ENCODE data around the gene LRSAM1. TPM values are rescaled to one million over a fixed set of nuclear protein-coding genes. Genes with fewer than 3 reads are reported as not detected.

Gene LRSAM1
- total RNA-seq, 1 donor from 2014 or later, result 19.8 TPM

DNA sequence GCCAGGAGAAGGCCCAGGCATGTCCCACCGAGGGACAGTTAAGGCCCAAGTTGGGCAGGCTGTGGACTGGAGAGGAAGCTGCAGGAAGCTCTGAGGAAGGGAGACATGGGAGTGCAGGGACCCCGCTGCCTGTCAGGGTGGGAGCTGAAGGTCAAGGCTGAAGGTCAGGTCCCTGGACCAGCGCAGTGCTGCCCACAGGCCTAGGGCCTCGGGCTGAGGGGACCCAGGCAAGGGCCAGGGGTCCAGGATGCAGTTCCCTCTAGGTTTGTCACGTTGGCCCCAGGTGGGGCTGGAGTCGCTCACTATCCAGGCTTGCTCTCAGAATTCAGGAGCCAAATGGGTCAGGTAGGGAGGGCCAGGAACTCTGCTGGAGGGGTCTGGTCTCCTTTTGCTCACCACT lies 84.1 kb downstream of the LRSAM1 start:
- no peak for DNase-seq (ENCODE audit: low read depth)

GRCh38 chr9:127535834-127536233 lies 84.5 kb downstream of the LRSAM1 start:
- DNase-seq (ENCODE audit: low read depth), result no peak

GRCh38 chr9:127536499-127536898 lies 85.2 kb downstream of the LRSAM1 start:
- no peak for DNase-seq (ENCODE audit: low read depth)

DNA sequence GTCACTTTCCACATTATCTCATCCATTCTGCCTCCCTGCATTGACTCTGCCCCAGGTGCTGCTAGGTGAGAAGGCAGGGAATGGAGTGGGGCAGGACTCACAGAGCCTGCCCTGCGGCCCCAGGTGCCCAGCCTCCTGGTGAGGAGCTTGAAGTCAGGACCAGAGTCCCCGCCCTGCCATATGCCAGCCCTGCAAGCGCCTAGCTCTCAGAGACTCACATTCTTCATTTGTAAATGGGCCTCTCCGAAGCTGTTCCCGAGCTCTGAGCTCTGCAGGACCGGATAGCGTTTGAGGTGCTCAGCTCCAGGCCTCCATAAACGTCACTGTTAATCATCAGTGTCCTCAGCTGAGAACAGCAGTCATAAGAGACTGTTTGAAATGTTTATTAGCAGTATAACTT lies 85.7 kb downstream of the LRSAM1 start:
- no peak for DNase-seq (ENCODE audit: low read depth)

- DNase-seq (ENCODE audit: low read depth), result no peak
Observed at GRCh38 chr9:127537792-127538191, 86.5 kb downstream of the LRSAM1 start.

DNA sequence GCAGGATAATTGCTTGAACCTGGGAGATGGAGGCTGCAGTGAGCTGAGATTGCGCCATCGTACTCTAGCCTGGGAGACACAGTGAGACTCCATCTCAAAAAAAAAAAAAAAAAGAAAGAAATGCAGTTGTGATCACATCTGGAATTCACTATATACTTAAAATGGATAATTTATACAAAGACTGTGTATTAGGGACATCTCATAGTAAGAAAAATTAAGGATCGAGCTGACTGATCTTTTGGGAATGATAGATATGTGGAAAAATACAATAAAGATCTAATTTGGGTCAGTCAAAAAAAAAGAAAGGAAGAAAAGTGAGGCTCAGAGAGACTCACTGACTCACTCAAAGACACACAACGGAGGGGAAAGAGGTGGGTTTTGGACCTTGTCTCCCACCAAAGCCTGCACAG lies 87.5 kb downstream of the LRSAM1 start:
- no peak for DNase-seq (ENCODE audit: low read depth)

DNA sequence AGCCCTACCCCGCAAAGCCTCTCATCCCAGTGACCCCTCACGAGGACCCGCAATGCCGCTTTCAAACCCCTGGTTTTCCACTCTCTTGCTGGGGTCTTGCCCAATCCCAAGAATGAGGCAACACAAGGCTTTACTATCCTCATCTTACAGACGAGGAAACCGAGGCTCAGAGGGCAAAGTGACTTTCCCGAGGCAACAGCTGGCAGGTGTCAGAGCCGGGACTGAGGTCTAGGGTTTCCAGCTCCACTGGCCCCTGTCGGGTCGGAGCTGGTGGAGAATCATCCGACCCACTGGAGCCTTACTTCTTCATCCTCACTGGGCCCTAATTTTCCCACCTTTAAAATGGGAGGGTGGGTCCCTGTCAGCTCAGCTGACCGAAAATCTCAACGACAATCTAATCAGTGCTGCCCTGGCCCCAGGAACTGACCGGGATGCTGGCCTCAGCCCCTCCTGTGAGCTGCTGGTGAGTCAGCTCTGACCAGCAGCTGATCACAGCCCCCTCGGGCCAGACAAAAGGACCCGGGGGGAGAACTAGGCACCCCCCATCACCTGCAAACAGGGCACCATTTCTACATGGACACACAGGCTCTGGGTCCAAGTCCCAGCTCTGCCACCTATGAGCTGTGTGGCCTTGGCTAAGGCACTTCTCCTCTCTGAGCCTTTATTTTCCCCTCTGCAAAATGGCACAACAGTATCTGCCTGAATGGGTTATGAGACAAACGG lies 88.1 kb downstream of the LRSAM1 start:
- no peak for DNase-seq (ENCODE audit: low read depth)

GRCh38 chr9:127539982-127540663 lies 88.8 kb downstream of the LRSAM1 start:
- no peak for DNase-seq (ENCODE audit: low read depth)

DNA sequence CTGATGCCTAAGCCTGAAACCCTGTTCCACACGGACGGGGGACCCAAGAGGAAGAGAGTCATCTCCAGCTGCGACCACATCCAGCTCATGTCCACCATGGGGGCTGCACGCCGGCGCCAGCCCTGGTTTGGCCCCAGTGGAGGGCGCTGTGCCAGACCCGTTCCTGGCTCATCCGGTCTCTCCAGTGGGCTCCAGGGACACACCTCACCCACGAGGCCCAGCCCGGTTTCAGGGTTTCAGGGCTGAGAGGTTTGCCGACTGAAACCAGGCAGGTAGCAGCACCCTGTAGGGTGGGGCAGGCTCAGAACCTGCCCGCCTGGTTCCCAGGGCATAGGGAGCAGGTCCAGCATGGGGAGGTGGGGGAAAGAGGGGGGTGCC lies 89.3 kb downstream of the LRSAM1 start:
- DNase-seq (ENCODE audit: low read depth), result no peak

DNA sequence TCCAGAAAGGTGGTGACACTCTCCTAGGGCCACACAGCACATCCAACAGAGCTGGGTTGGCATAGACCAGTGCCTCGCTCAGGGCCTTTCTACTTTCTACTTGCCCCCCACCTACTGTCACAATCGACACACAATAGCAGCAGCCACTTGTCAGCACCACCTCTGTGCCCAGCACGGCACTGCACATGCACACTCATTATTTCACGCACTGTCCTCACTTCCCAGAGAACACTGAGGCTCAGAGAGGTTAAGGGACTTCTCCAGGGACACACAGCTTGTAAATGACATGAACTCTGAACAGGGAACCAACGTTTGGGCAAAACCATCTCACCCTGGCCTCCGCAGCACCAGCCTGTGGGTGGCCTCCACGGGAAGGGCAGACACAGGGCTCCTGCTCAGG lies 89.9 kb downstream of the LRSAM1 start:
- DNase-seq (ENCODE audit: low read depth), result no peak

DNA sequence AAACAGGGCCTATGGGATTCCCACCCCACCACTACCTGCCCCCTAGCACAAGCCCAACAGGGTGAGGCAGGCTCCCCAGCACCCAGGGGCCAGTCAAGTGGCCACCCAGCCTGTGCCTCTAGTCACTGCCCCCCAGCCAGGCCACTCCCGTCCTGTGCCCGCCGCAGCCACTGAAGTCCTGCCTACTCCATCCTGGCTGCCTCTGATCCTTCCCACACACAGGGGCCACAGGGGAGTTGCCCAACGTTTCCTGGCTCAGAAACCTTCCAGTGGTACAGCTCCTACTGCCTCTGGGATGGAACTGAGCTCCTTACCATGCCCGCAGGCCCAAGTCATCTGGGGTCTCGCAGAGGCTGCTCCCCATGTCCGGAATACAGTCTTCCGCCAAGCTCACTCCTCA lies 90.6 kb downstream of the LRSAM1 start:
- no peak for DNase-seq (ENCODE audit: low read depth)

DNA sequence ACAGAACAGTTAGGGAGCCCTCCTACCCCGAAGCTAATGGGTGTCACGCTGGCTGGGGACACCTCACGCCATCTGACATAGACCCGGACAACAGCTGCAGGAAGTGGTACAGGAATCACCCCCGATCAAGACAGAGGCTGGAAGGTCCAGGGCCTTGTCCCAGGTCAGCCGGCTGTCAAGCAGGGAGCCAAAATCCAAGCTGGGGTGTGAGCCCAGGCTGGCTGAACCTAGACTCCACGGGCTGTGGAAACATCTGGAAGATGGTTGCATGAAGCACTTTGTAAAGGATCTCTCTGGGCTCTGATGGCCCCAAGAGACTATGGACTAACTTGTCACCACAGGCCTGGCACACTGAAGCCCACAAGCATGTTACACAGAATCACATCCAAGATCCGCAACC lies 91.9 kb downstream of the LRSAM1 start:
- no peak for DNase-seq (ENCODE audit: low read depth)

DNA sequence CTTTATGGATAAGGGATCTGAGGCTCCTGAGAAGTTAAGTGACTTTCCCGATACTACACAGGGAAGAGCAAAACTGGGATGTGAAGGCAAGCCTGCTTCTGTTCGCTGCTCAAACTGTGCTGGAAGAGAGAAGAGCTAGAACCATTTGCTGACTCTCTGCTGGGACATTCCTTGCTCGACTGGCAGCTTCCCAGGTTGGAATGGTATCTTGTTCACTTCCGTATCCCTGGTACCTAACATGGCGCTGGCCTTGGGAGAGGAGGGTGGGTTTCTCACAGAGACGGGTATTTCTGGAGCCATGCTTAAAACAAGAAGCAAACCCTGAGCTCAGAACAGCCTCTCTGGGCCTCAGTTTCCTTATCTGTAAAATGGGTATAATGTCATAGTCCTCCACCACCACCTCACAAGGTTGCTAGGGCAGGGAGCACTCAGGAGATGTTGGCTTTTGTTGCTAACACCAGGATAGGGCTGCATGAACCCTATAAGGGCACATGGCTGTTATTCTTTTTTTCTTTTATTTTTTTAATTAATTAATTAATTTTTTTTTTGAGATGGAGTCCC lies 92.7 kb downstream of the LRSAM1 start:
- no peak for DNase-seq (ENCODE audit: low read depth)

DNA sequence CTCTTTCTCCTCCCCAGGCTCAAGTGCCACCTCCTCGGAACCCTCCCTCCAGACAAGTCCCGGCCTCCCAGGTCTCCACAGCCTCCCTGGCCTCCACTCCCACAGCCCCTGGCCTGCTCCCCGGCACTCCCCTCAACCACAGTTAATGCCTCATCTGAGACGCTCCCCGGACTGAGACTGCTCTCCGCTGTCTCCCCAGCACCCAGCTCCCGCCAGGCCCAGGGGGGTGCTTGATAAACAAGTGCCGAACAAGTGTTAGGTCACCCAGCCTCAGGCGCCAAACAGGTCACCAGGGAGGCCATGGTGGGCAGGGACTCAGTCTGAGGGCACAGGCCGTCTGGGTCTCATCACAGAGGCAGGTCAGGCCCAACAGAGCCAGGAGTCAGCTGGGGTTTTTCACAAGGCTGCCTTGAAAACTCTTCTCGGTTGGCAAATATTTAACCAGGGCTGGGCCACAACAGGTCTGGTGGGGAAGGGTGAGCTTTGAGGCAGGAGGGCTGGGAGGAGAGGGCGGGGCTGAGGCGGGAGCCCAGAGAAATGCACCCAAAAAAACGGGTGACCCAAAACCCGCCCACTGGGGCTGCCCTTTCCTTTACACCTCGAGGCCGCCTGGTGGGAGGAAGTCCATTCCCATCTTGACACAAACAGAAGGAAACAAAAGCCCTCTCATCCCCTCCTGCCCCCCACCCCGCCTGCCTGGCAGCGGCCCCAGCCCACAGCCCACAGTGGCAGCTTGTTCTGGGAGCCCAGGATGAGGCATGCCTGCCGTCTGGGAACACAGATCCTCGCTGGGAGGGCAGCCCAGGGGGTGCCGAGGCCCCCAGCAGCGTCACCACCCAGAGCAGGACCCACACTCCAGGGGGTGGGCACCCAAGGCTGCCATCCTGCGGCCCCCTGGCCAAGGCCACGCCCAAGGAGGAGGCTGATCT lies 94.2 kb downstream of the LRSAM1 start:
- peak; percentile 98 for DNase-seq (ENCODE audit: low read depth)

- no peak for DNase-seq (ENCODE audit: low read depth)
Observed at GRCh38 chr9:127546125-127546832, 95.0 kb downstream of the LRSAM1 start.

GRCh38 chr9:127548352-127548881 lies 97.1 kb downstream of the LRSAM1 start:
- DNase-seq (ENCODE audit: low read depth), result no peak

- DNase-seq (ENCODE audit: low read depth), result no peak
Observed at GRCh38 chr9:127549218-127549617, 97.9 kb downstream of the LRSAM1 start.

DNA sequence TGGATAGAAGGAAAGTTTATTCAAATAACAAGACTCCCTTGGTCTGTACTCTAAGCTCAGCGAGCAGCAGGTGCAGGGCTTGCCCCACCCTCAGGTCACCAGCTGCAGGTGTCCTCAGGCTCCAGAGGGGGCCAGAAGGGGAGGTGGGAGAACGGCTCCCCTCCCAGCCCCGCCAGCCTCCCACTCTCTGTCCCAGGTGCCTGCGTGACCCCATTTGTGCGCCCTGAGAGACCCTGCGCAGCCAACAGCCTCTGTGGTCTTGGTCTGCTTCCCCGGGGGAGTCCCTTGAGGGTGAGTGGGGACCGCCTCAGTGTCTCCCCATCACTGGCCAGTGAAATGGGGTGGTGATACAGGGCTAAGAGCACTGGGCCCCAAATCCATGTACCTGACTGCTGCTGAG lies 98.4 kb downstream of the LRSAM1 start:
- DNase-seq (ENCODE audit: low read depth), result no peak

GRCh38 chr9:127550282-127550681 lies 99.0 kb downstream of the LRSAM1 start:
- no peak for DNase-seq (ENCODE audit: low read depth)

DNA sequence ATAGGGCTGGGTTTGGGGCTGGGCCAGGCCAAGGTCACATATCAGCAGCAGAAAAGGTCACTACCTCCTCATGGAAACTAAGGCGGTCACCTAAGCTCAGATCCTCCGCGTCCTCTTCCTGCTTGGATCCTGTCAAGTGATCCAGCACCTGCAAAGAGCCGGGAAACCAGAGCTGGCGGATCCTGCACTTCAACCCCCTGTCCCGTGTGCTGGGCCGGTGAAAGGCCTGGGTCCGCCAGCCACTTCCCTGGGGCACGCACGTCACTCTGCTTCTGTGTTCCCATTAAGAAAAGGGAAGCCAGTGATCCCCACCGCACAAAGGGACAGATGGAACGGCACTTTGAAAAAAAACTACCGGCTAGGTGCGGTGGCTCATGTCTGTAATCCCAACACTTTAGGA lies 99.4 kb downstream of the LRSAM1 start:
- no peak for DNase-seq (ENCODE audit: low read depth)

All from renal cortical epithelial cell (primary cell).